Keratinocyte (primary cell): ENCODE data around the gene SDK2.

Source experiments
- EZH2 ChIP-seq: IDR thresholded peaks from one replicate; pipeline ENCODE4 v1.6.1; 2012; ENCODE audit warnings: inconsistent platforms, mild to moderate bottlenecking, low read length, moderate library complexity
- TF ChIP-seq, protein P1 (sequence below), 3 experiments: IDR thresholded peaks in 1 of 3; conservative IDR thresholded peaks in 1 of 3; optimal IDR thresholded peaks in 1 of 3; 2 replicates in 2 of 3; 3 replicates in 1 of 3; pipeline versions ENCODE3 to v1.5.1; 2011; ENCODE audit warnings: low read length in 3 of 3, mild to moderate bottlenecking in 3 of 3, moderate library complexity in 2 of 3, control low read depth in 1 of 3, inconsistent platforms in 1 of 3; ENCODE audit not compliant: insufficient read depth in 2 of 3; ENCODE audit errors: extremely low read depth in 1 of 3

DNA sequence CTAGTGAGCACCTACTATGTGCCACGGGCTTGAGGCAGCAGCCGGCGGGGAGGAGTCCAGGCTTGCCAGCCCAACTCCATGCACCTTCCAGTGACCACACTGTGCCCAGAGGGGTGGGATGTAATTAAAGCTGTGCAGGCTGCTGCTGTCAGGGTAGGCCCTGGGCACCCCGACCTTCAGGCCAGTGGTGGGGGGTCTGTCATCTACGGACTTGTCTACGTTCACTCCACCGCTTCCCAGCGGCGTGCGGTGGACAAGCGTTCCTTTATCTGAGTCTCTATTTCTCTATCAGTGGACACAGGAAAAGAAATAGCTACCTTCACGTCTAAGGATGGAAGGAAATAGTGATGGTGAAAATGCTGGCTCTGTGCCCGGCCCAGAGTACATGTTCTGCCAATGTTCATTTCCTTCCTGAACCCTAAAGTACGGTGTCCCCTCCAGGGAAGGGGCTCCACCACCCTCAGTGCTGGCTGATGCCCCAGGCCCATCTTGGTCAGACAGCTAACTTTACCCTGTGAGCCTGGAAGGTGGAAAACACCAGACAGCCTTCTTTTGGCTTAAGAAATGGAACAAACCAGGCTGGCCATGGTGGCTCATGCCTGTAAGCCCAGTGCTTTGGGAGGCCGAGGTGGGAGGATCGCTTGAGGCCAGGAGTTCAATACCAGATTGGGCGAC, 135.2 kb downstream of the SDK2 start:
- TF ChIP-seq, protein P1, sequence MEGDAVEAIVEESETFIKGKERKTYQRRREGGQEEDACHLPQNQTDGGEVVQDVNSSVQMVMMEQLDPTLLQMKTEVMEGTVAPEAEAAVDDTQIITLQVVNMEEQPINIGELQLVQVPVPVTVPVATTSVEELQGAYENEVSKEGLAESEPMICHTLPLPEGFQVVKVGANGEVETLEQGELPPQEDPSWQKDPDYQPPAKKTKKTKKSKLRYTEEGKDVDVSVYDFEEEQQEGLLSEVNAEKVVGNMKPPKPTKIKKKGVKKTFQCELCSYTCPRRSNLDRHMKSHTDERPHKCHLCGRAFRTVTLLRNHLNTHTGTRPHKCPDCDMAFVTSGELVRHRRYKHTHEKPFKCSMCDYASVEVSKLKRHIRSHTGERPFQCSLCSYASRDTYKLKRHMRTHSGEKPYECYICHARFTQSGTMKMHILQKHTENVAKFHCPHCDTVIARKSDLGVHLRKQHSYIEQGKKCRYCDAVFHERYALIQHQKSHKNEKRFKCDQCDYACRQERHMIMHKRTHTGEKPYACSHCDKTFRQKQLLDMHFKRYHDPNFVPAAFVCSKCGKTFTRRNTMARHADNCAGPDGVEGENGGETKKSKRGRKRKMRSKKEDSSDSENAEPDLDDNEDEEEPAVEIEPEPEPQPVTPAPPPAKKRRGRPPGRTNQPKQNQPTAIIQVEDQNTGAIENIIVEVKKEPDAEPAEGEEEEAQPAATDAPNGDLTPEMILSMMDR (optimal IDR thresholded peaks at IDR 0.05 in 1 of 3, IDR thresholded peaks at IDR 0.05 in 1 of 3, conservative IDR thresholded peaks at IDR 0.05 in 1 of 3; ENCODE audit: extremely low read depth in 1 of 3, insufficient read depth in 2 of 3, low read length in 3 of 3) = no peak
- no peak for TF ChIP-seq EZH2
